ENCODE results near the gene C9orf72. TPM values are rescaled to one million over a fixed set of nuclear protein-coding genes. Genes with fewer than 3 reads are reported as not detected.
A peak's percentile ranks its signal among the peaks of the same experiment; 100 is the strongest.
"Not testable (repeated sequence)": the region's sequence is repeated elsewhere in the genome, so short reads cannot be mapped to it uniquely, and the experiment has no call there.

C9orf72 gene
- total RNA-seq, 1 donor from 2014 or later = 23.2 TPM

- DNase-seq (ENCODE audit: low spot score) (peak; percentile 86), ATAC-seq (peak; percentile 94)
- intact Hi-C loops (cut with DNase I) = no loop called here
These were observed 45.0 kb downstream of the C9orf72 start for GRCh38 chr9:27528076-27528885.

GRCh38 chr9:27527702-27528075, 45.6 kb downstream of the C9orf72 start:
- no peak for ATAC-seq
- intact Hi-C loops (cut with DNase I) = no loop called here
- no peak for DNase-seq (ENCODE audit: low spot score)

- intact Hi-C loops (cut with DNase I) = no loop called here
- ATAC-seq = no peak
- DNase-seq (ENCODE audit: low spot score) = no peak
These were observed 49.0 kb downstream of the C9orf72 start, which contains the start of gene IFNK for GRCh38 chr9:27524236-27524635. IFNK (plus strand) TSS chr9:27524290; CDS start chr9:27524337, 47 bp downstream.

- DNase-seq (ENCODE audit: low spot score) (no peak), ATAC-seq (no peak)
- intact Hi-C loops (cut with DNase I) = no loop called here
These were observed 50.1 kb downstream of the C9orf72 start for GRCh38 chr9:27523141-27523540.

GRCh38 chr9:27520986-27521385, 52.3 kb downstream of the C9orf72 start:
- ATAC-seq (no peak), DNase-seq (ENCODE audit: low spot score) (no peak)
- intact Hi-C loops (cut with DNase I) = no loop called here

- no peak for DNase-seq (ENCODE audit: low spot score)
- intact Hi-C loops (cut with DNase I) = no loop called here
These were observed 53.5 kb downstream of the C9orf72 start for GRCh38 chr9:27519466-27520465.

GRCh38 chr9:27518809-27519208, 54.5 kb downstream of the C9orf72 start:
- intact Hi-C loops (cut with DNase I) = no loop called here
- no peak for ATAC-seq
- DNase-seq (ENCODE audit: low spot score) = no peak

More at GRCh38 chr9:27519466-27520465, 53.5 kb downstream of the C9orf72 start:
- ATAC-seq = no peak

GRCh38 chr9:27518006-27518405, 55.3 kb downstream of the C9orf72 start:
- no peak for DNase-seq (ENCODE audit: low spot score)
- intact Hi-C loops (cut with DNase I) = no loop called here
- no peak for ATAC-seq

- intact Hi-C loops (cut with DNase I) = no loop called here
- no peak for ATAC-seq
These were observed 58.7 kb downstream of the C9orf72 start for GRCh38 chr9:27514551-27514950.

GRCh38 chr9:27511771-27512170, 61.5 kb downstream of the C9orf72 start:
- no peak for DNase-seq (ENCODE audit: low spot score)
- intact Hi-C loops (cut with DNase I) = no loop called here
- ATAC-seq = no peak

More at GRCh38 chr9:27514551-27514950, 58.7 kb downstream of the C9orf72 start:
- DNase-seq (ENCODE audit: low spot score) = no peak

- DNase-seq (ENCODE audit: low spot score) (no peak), ATAC-seq (no peak)
- intact Hi-C loops (cut with DNase I) = no loop called here
These were observed 62.5 kb downstream of the C9orf72 start for GRCh38 chr9:27510780-27511179.

- ATAC-seq = no peak
- DNase-seq (ENCODE audit: low spot score) = no peak
- intact Hi-C loops (cut with DNase I) = no loop called here
These were observed 66.3 kb downstream of the C9orf72 start for GRCh38 chr9:27506981-27507380.

- intact Hi-C loops (cut with DNase I) = no loop called here
- ATAC-seq = no peak
These were observed 67.5 kb downstream of the C9orf72 start for GRCh38 chr9:27505744-27506161.

GRCh38 chr9:27504259-27504658, 69.0 kb downstream of the C9orf72 start:
- no peak for DNase-seq (ENCODE audit: low spot score)
- intact Hi-C loops (cut with DNase I) = no loop called here
- no peak for ATAC-seq

More at GRCh38 chr9:27505744-27506161, 67.5 kb downstream of the C9orf72 start:
- no peak for DNase-seq (ENCODE audit: low spot score)

GRCh38 chr9:27503623-27504022, 69.7 kb downstream of the C9orf72 start:
- DNase-seq (ENCODE audit: low spot score) = no peak
- intact Hi-C loops (cut with DNase I) = no loop called here

GRCh38 chr9:27500902-27501301, 72.4 kb downstream of the C9orf72 start:
- intact Hi-C loops (cut with DNase I) = not testable (repeated sequence)

More at GRCh38 chr9:27503623-27504022, 69.7 kb downstream of the C9orf72 start:
- ATAC-seq = no peak

GRCh38 chr9:27499451-27499850, 73.8 kb downstream of the C9orf72 start:
- intact Hi-C loops (cut with DNase I) = no loop called here
- ATAC-seq (no peak), DNase-seq (ENCODE audit: low spot score) (no peak)

More at GRCh38 chr9:27500902-27501301, 72.4 kb downstream of the C9orf72 start:
- not testable (repeated sequence) for ATAC-seq; DNase-seq (ENCODE audit: low spot score)

GRCh38 chr9:27497883-27498417, 75.3 kb downstream of the C9orf72 start:
- no peak for DNase-seq (ENCODE audit: low spot score)
- intact Hi-C loops (cut with DNase I) = no loop called here
- ATAC-seq = no peak
